GM12878 (cell line): ENCODE measurements around the gene COL2A1. TPM values are rescaled to one million over a fixed set of nuclear protein-coding genes. Genes with fewer than 3 reads are reported as not detected.

ENCODE experiments used
- ATAC-seq: fragments of 200-7000 bp; cut with Tn5 transposase; 3 replicates; pipeline ENCODE4 v1.9.1; 2020; ENCODE audit warnings: mild to moderate bottlenecking, moderate library complexity
- BruUV-seq: library from RNA; stranded (reverse); fragments of 400-500 nt; replicated peaks from 2 replicates; lab custom pipeline; 2021; lab: Mats Ljungman, UMichigan
- CTCF ChIA-PET: fragments of 300-600 bp; sonication (Branson Sonifier 250); formaldehyde crosslinking; extraction: SDS; loops from one replicate; lab custom pipeline; 2021; ENCODE audit warnings: inconsistent platforms; lab: Yijun Ruan, JAX
- POLR2A ChIA-PET: fragments of 350-600 bp; formaldehyde crosslinking; extraction: SDS; loops from one replicate; lab custom pipeline; 2021; ENCODE audit warnings: inconsistent platforms; lab: Charles Lee
- RAD21 ChIA-PET: fragments of 300-600 bp; sonication (Branson Sonifier 250); formaldehyde crosslinking; loops from one replicate; lab custom pipeline; 2023; ENCODE audit warnings: antibody characterized with exemption; ENCODE audit not compliant: unreplicated experiment; lab: Charles Lee
- SMC1A ChIA-PET: fragments of 300-600 bp; sonication (Branson Sonifier 250); formaldehyde crosslinking; loops from one replicate; lab custom pipeline; 2023; ENCODE audit not compliant: unreplicated experiment, uncharacterized antibody; lab: Charles Lee
- DNase-seq: peaks from one replicate; pipeline ENCODE4 v3.0.0-alpha.2; 2011; ENCODE audit warnings: low read depth, low spot score
- FAIRE-seq: peaks from 3 replicates; lab custom pipeline; 2011; peaks lifted over from hg19 to GRCh38; lab: Jason Lieb, UNC
- H2AFZ ChIP-seq: 2 replicates; pipeline ENCODE4 v1.6.0; 2011; ENCODE audit warnings: low read depth, low read length, control low read depth; ENCODE audit not compliant: control insufficient read depth
- H3K27ac ChIP-seq: 2 replicates; pipeline ENCODE4 v1.5.1; 2011; ENCODE audit warnings: control low read depth; ENCODE audit not compliant: control insufficient read depth, insufficient read depth
- H3K27me3 ChIP-seq, 2 experiments: replicated peaks in 1 of 2; 2 replicates each; pipeline versions ENCODE4 v1.6.0 to v1.6.1; 2011; ENCODE audit warnings: low read length in 1 of 2; ENCODE audit not compliant: control insufficient read depth in 2 of 2, insufficient read depth in 2 of 2
- H3K36me3 ChIP-seq, 2 experiments: 2 replicates each; pipeline ENCODE4 v1.5.1; 2011; ENCODE audit warnings: low read length in 1 of 2; ENCODE audit not compliant: control insufficient read depth in 2 of 2, insufficient read depth in 2 of 2
- H3K4me1 ChIP-seq: 2 replicates; pipeline ENCODE4 v1.6.1; 2011; ENCODE audit warnings: mild to moderate bottlenecking, low read length, moderate library complexity, mixed read lengths; ENCODE audit not compliant: control insufficient read depth, insufficient read depth
- H3K4me2 ChIP-seq: 2 replicates; pipeline ENCODE4 v1.6.0; 2011; ENCODE audit warnings: control low read depth; ENCODE audit not compliant: control insufficient read depth, insufficient read depth
- H3K4me3 ChIP-seq: fragments of 200-600 bp; sonication (generic); 2 replicates; pipeline ENCODE4 v1.5.1; 2016
- H3K79me2 ChIP-seq: 2 replicates; pipeline ENCODE4 v1.6.0; 2011; ENCODE audit warnings: low read length; ENCODE audit not compliant: control insufficient read depth, insufficient read depth
- H3K9ac ChIP-seq: 2 replicates; pipeline ENCODE4 v1.8.0; 2011; ENCODE audit warnings: low read length, control low read depth, mixed read lengths; ENCODE audit not compliant: control insufficient read depth, insufficient read depth
- H3K9me3 ChIP-seq: replicated peaks from 3 replicates; pipeline ENCODE4 v1.5.1; 2011; ENCODE audit warnings: mild to moderate bottlenecking, low read length; ENCODE audit not compliant: control insufficient read depth, insufficient read depth
- H4K20me1 ChIP-seq: 2 replicates; pipeline ENCODE4 v1.6.0; 2011; ENCODE audit not compliant: control insufficient read depth, insufficient read depth
- CBX5 ChIP-seq: sonication (generic); IDR thresholded peaks from 2 replicates; pipeline ENCODE4 v1.6.1; 2016; ENCODE audit warnings: low read depth, moderate library complexity, mild to moderate bottlenecking, inconsistent platforms
- E2F8 ChIP-seq: fragments of 450-650 bp; IDR thresholded peaks from 2 replicates; pipeline ENCODE4 v1.6.1; 2018; ENCODE audit warnings: mild to moderate bottlenecking, low read depth, moderate library complexity; ENCODE audit not compliant: partially characterized antibody
- ELK1 ChIP-seq: IDR thresholded peaks from 2 replicates; pipeline ENCODE4 v1.6.1; 2012; ENCODE audit warnings: low read depth, low read length, improper control_type of control experiment
- RBBP5 ChIP-seq: fragments of 200-600 bp; sonication (generic); conservative IDR thresholded peaks from 2 replicates; pipeline ENCODE4 v1.6.1; 2016
- SMAD1 ChIP-seq: fragments of 450-650 bp; IDR thresholded peaks from 2 replicates; pipeline ENCODE4 v1.6.1; 2018; ENCODE audit warnings: mild to moderate bottlenecking, low read depth; ENCODE audit not compliant: partially characterized antibody
- TCF7 ChIP-seq: IDR thresholded peaks from 2 replicates; pipeline ENCODE4 v1.6.1; 2014; ENCODE audit warnings: antibody characterized with exemption, borderline replicate concordance
- ZNF207 ChIP-seq: fragments of 450-650 bp; IDR thresholded peaks from 2 replicates; pipeline ENCODE4 v1.6.1; 2014; ENCODE audit warnings: antibody characterized with exemption, mild to moderate bottlenecking, borderline replicate concordance
- WGBS: methylation state at CpG from one replicate; pipeline ENCODE4 v1.1.6; 2016; ENCODE audit warnings: low lambda C conversion rate; ENCODE audit not compliant: insufficient replicate concordance, insufficient coverage; ENCODE audit errors: missing lambda C conversion rate; 5-methylcytosine and 5-hydroxymethylcytosine counted together
- in situ Hi-C: fragments of 300-500 bp; cut with MboI; formaldehyde crosslinking; loops from 9 replicates; pipeline ENCODE4 v1.14.3; 2018; ENCODE audit warnings: mixed read lengths
- intact Hi-C: fragments of 100-400 bp; cut with micrococcal nuclease; formaldehyde crosslinking; loops from one replicate; pipeline ENCODE4 v1.14.2; 2022; ENCODE audit not compliant: unreplicated experiment
- polyA plus RNA-seq, 11 experiments: library from polyadenylated mRNA; depleted of rRNA in 4 of 11; unstranded in 6 of 11; stranded (reverse) in 5 of 11; fragments of >200 nt; fragmentation: Nextera tagmentation in 4 of 11; fragmentation: Illumina TruSeq in 1 of 11; extraction: Ambion mirVana in 4 of 11; extraction: Trizol in 1 of 11; gene quantifications; 1 replicate in 1 of 11; 2 replicates in 10 of 11; pipeline versions ENCODE4 v1.2.1 to v1.2.3, GENCODE V29; 2011 to 2016; ENCODE audit warnings: inconsistent platforms in 2 of 11, missing spikeins in 2 of 11, low read depth in 1 of 11
- total RNA-seq, 4 experiments: library from RNA; depleted of rRNA in 3 of 4; stranded (reverse); fragments of >200 nt in 3 of 4; fragmentation: Illumina TruSeq in 1 of 4; extraction: Trizol in 1 of 4; gene quantifications; 2 replicates each; pipeline versions ENCODE4 v1.2.1 to v1.2.3, GENCODE V29; 2013 to 2021
- TF ChIP-seq, protein P1 (sequence below): fragments of 450-650 bp; IDR thresholded peaks from 2 replicates; pipeline ENCODE4 v1.6.1; 2017; ENCODE audit warnings: mild to moderate bottlenecking, moderate library complexity
- TF ChIP-seq, protein P2 (sequence below): IDR thresholded peaks from 2 replicates; pipeline ENCODE4 v1.6.1; 2011; ENCODE audit warnings: borderline replicate concordance, low read depth, mild to moderate bottlenecking, moderate library complexity, mixed read lengths, low read length; ENCODE audit not compliant: insufficient read depth; ENCODE audit errors: extremely low read length
- TF ChIP-seq, protein P3 (sequence below): fragments of 150-350 bp; IDR thresholded peaks from 2 replicates; pipeline ENCODE4 v1.6.1; 2016; ENCODE audit warnings: low read depth, low read length

COL2A1 gene
- total and polyA plus RNA-seq, 10 of the 15 experiments (the other 5 are each of a cell fraction or from before 2014, with no cell fraction given) = 0.06 to 0.67 (median 0.19) TPM; not detected in 1

- Histone ChIP-seq H3K9me3 (no peaks in the 10 kb centered on the region), H3K4me2 (no peak overlapping the region), H3K79me2 (no peaks in the 10 kb centered on the region), H2AFZ (no peak overlapping the region), H3K27me3 (peaks cover 18 to 22% of the 10 kb centered on the region in 2 experiments), H3K27ac (no peak overlapping the region), H3K4me3 (no peak overlapping the region), H4K20me1 (no peaks in the 10 kb centered on the region), H3K9ac (no peak overlapping the region), H3K4me1 (no peaks in the 10 kb centered on the region), H3K36me3 (no peaks in the 10 kb centered on the region)
- ChIA-PET RAD21 (no interaction called here), CTCF (interaction anchor here (1.5 kb wide), 1 partner anchor 191 kb away, joined by 3 read pairs; no protein-coding TSS in a partner anchor), POLR2A (no interaction called here), SMC1A (no interaction called here)
- in situ Hi-C loops = no loop called here
- intact Hi-C loops = no loop called here
- no TSS peak for BruUV-seq
- no peak for DNase-seq
- no peak for ATAC-seq
- FAIRE-seq = no peak
- 57% methylated on average over 4 of the region's 4 CpGs for WGBS
- TF ChIP-seq, protein P1, sequence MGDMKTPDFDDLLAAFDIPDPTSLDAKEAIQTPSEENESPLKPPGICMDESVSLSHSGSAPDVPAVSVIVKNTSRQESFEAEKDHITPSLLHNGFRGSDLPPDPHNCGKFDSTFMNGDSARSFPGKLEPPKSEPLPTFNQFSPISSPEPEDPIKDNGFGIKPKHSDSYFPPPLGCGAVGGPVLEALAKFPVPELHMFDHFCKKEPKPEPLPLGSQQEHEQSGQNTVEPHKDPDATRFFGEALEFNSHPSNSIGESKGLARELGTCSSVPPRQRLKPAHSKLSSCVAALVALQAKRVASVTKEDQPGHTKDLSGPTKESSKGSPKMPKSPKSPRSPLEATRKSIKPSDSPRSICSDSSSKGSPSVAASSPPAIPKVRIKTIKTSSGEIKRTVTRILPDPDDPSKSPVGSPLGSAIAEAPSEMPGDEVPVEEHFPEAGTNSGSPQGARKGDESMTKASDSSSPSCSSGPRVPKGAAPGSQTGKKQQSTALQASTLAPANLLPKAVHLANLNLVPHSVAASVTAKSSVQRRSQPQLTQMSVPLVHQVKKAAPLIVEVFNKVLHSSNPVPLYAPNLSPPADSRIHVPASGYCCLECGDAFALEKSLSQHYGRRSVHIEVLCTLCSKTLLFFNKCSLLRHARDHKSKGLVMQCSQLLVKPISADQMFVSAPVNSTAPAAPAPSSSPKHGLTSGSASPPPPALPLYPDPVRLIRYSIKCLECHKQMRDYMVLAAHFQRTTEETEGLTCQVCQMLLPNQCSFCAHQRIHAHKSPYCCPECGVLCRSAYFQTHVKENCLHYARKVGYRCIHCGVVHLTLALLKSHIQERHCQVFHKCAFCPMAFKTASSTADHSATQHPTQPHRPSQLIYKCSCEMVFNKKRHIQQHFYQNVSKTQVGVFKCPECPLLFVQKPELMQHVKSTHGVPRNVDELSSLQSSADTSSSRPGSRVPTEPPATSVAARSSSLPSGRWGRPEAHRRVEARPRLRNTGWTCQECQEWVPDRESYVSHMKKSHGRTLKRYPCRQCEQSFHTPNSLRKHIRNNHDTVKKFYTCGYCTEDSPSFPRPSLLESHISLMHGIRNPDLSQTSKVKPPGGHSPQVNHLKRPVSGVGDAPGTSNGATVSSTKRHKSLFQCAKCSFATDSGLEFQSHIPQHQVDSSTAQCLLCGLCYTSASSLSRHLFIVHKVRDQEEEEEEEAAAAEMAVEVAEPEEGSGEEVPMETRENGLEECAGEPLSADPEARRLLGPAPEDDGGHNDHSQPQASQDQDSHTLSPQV = no peak
- TF ChIP-seq ZNF207 (no peak), ELK1 (no peak), RBBP5 (no peak), TCF7 (no peak), SMAD1 (no peak), E2F8 (no peak), CBX5 (no peak)
- TF ChIP-seq, protein P2, sequence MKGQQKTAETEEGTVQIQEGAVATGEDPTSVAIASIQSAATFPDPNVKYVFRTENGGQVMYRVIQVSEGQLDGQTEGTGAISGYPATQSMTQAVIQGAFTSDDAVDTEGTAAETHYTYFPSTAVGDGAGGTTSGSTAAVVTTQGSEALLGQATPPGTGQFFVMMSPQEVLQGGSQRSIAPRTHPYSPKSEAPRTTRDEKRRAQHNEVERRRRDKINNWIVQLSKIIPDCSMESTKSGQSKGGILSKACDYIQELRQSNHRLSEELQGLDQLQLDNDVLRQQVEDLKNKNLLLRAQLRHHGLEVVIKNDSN = no peak
- TF ChIP-seq, protein P3, sequence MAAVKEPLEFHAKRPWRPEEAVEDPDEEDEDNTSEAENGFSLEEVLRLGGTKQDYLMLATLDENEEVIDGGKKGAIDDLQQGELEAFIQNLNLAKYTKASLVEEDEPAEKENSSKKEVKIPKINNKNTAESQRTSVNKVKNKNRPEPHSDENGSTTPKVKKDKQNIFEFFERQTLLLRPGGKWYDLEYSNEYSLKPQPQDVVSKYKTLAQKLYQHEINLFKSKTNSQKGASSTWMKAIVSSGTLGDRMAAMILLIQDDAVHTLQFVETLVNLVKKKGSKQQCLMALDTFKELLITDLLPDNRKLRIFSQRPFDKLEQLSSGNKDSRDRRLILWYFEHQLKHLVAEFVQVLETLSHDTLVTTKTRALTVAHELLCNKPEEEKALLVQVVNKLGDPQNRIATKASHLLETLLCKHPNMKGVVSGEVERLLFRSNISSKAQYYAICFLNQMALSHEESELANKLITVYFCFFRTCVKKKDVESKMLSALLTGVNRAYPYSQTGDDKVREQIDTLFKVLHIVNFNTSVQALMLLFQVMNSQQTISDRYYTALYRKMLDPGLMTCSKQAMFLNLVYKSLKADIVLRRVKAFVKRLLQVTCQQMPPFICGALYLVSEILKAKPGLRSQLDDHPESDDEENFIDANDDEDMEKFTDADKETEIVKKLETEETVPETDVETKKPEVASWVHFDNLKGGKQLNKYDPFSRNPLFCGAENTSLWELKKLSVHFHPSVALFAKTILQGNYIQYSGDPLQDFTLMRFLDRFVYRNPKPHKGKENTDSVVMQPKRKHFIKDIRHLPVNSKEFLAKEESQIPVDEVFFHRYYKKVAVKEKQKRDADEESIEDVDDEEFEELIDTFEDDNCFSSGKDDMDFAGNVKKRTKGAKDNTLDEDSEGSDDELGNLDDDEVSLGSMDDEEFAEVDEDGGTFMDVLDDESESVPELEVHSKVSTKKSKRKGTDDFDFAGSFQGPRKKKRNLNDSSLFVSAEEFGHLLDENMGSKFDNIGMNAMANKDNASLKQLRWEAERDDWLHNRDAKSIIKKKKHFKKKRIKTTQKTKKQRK = no peak
- TF ChIP-seq, all 136 proteins: peak for 0
Observed at GRCh38 chr12:48007206-48007605, 2.9 kb upstream of the COL2A1 start.
